ENCODE data around the gene STAT5B.
A peak's percentile ranks its signal among the peaks of the same experiment; 100 is the strongest.
"Not testable (repeated sequence)": the region's sequence is repeated elsewhere in the genome, so short reads cannot be mapped to it uniquely, and the experiment has no call there.

STAT5B gene

DNA sequence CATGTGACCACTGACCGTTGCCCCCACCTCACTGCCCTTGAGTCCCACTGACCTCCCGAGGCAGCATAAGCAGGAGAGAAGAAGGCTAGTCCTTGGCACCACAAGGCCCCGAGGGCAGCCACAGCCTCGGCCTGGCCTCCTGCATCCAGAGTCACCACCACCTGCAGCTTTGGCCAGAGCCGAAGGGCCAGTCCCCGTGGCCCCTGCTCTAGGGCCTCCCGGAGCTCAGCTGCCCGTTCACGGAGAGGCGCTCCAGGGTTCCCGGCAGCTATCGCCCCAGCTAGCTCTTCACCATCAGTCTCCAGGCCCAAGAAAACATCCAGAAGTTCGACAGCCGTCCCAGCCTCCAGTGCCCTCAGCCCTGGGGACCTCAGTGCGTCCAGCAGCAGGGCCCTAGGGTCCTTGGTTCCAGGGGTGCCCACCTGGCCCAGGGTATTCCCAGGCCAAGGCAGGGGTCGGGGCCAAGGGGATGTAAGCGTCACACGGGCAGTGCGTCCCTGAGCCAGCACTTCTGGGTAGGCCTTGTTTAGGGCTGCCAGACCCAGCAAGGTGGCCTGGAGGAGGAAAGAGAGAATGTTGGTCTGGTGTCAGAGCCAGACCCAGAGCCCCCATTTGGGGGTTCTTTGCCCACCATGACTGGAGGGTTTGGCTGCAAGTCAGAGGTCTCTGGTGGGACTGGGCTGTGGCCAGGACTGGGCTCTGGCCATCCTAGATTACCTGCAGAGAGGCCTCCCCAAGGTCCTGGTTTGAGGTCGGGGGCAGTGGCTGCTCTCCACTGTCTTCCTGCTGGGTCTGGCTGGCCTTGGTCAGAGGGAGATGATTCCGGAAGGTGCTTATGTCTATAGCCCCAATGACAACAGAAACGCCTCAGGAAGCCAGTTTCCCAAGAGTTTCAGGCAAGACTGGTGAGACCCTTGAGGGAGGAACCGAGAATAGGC lies 83.7 kb downstream of the STAT5B start:
- DNase-seq, result no peak

DNA sequence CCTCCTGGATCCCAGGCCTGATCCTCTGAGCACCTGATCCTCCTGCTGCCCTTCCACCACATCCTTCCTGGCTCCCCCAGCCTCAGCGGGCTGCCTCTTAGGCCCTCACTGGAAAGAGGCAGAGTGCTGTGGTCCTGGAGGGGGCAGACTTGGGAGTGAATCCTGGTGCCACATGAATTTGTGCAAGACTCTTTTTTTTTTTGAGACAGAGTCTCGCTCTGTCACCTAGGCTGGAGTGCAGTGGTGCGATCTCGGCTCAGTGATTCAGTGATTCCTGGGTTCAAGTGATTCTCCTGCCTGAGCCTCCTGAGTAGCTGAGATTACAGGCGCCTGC lies 84.9 kb downstream of the STAT5B start:
- DNase-seq, result no peak

DNA sequence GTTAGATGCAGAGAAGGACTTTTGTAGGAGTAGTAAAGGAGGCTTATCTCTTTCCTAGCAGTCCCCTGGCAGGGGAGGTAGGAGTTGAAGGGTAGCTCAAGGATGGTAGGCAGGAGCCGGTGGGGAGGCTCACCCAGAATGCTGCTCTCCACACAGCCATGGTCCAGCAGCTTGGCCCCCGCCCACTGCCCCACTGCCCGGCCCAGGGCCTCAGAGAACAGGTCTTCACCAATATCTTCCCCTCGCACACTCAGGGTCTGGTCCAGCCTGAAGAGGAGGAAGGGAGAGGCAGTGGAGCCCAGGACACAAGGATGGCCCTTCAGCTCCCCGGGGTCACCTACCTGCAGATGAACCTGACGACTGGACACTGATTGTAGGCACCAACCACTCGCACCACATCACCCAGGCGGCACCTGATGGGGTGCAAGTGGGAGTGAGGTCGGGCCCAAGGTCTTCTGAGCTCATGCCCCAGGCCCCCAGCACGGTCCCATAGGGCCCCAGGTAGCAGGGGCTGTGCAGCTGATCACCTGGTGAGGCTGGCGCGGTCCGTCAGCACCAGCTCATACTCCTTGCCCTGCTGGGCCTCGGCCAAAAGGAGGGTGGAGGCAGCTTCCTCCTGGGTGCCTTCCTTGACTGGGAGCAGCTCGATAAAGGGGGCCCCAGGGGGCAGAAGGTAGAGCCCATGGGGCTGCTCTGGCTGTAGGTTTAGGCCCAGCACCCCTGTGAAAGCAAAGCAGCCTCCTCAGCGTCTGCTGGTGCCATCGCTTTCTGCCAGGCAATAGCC lies 85.5 kb downstream of the STAT5B start:
- DNase-seq, result no peak

DNA sequence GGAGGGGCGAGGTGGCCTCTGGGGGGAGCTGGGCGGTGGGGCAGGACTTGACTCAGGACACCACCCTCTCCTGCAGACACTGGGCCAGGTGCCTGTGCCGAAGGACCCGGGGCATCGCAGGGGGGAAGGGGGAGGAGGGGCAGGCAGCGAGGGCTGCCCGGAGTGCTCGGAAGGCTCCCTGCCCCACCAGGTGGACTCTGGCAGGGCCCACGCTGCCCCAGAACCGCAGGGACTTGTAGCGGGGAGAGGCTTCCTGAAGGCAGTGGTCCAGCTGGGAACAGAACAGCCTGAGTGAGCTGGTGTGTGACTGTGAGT lies 86.6 kb downstream of the STAT5B start:
- no peak for DNase-seq

DNA sequence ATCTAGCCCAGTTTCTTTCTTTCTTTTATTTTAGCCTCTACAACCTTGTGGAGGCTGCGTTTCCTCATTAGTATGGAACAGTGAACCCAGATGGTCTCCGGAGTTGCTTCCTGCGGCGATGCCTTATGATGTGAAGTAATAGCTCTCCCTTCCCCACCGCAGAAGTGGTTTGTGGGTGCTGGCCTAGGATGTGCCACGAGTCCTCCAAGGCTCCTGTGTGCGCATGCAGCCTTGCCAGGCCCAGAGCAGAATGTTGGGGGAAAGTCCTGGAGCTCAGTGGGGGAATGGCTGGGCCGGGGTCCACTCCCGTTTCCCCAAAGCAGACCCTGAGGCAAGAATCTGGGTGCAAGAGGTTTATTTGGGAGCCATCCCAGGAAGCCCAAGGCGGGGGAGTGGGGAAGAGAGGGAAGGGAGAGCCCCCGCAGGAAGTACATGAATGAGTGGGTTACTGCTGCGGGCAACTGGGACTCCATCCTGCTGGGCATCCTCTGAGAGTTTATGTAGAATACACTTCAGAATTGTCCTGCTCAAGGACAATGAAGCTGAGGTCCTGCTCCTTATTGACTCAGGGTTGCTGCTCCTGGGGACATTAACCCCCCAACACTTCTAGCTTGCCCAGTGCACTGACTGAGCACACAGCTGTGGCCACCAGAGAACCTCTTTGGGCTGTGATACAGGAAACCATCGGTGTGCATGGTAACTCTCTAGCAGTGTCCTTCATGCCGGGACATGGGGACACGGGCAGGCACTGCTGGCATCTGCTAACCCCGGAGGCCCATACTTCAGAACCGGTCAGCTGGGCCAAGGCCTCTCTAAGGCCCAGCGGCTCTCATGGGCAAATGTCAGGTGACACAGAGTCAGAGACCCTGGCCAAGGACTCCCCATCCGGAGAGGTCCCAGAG lies 87.2 kb downstream of the STAT5B start:
- no peak for DNase-seq

DNA sequence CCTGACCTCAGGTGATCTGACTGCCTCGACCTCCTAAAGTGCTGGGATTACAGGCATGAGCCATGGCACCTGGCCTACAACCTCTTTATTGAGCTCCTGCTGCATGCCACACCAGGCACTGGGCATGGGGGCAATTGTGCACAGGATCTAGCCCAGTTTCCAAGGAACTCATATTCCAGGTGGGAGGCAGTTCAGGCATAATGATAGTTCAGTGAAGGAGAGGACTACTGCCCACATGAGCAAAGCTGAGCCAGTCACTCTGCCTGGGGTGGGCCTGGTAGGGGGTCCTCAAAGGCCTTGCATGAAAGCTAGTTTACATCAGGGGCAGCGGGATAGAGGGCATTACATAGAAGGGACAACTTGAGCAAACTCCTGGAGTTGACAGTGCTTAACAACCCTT lies 88.4 kb downstream of the STAT5B start:
- DNase-seq, result no peak

DNA sequence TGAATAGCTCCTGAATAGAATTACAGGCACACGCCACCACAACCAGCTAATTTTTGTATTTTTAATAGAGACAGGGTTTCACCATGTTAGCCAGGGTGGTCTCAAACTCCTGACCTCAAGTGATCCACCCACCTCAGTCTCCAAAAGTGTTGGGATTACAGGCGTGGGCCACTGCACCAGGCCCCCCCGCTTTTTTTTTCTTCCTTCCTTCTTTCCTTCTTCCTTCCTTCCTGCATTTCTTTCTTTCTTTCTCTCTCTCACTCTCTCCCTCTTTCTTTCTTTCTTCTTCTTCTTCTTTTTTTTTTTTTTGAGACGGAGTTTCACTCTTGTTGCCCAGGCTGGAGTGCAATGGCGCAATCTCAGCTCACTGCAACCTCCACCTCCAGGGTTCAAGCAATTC lies 90.0 kb downstream of the STAT5B start:
- not testable (repeated sequence) for DNase-seq

DNA sequence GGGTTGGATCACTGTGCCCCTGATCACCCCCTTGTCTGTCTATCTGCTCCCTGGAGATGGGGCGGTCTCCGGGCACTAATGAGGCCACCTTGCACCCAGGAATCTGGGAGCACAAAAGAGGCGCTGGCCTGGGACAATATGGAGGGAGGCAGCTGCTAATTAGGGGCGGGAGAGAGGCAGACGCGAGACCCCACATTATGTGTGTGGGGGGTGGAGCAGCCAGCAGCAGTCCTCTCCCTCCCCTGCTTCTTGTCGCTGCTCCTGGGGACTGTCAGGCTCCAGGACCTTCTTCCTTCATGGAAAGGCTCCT lies 90.6 kb downstream of the STAT5B start:
- DNase-seq, result no peak

DNA sequence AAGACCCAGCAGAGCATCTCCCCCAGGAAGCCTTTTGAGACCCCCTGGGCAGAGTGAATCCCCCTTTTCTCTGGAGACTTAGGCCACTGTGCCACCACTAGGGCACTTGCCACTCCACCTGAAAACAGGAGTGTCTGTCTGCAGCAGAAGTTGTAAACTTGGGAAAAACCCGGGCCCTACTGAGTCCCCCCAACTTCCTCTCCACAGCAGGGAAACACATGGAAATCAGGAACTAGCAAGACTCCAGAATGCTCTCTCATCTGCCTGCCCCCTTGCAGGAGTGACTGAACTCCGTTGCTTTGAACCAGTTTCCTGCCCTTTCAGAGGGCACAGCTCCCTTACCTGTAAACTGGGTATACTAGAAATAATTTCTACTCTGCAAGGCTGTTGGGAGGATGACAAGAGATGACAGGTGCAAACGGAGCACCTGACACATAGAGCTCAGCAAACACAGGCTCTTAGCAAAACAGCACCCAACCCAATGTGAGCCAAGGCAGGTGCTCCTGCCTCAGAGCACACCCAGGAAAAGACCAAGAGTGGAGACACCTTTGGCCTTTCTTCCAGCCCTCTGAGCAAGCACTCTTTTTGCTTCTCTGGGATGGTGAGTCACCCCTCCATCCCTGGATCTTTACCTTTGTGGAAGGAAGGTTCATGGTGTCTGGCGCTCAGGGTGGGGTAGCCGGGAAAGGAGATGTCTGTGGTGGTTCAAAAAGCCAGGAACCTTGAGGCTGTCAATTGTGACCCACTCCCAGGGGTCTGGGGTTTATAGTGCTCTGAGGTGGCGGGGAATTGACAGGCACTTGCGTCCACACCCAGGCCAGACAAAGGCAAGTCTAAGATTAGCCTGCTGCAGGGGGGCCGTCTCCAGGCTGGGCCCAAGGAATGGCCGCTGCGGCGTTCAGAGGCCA lies 91.2 kb downstream of the STAT5B start, which contains the start of gene HCRT:
TSS of gene HCRT (minus strand) at position 740 of the 908 bp plus-strand sequence. CDS start at position 653, 87 bp downstream.
- DNase-seq, result no peak

DNA sequence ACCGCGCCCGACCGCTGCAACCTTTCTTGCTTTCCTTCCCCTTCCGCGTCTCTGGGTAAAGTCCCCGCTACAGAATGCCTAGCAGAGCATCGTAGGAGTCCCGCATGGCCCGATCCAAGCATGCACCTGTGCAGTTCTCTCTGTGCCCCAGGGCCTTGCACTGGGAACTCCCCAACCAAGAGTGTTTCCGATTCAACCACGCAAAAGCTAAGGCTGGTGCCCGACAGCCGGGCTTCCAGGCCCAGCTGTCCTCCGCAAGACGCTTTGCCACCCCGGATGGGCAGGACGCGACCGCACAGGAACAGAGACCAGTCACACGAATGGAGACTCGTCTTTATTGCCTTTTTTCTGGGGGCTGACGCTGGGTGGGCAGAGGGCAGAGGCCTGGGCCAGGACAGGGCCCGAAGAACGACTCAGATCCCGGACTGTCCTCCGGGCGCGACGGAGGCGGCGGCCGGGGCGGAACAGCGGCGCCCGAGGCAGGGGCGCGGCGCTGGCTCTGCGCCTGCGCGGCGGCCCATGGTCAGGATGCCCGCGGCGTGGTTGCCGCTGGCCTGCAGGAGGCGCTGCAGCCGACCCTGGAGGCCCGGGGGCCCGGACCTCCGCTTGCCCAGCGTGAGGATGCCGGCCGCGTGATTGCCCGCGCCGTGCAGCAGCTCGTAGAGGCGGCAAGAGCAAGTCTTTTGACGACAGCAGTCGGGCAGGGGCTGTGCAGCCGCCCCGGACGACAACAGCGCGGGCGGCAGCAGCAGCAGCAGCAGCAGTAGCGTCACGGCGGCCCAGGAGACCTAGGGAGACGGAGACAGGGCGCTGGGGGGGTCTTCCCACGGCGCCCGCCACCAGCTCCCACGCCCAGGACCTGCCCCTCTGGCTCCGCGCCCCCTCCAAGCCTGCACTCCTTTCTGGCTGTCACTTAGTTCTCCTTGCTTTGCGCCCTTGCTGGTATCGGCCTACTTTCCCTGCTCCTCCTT lies 92.2 kb downstream of the STAT5B start:
- peak; percentile 76 to 84 for DNase-seq

DNA sequence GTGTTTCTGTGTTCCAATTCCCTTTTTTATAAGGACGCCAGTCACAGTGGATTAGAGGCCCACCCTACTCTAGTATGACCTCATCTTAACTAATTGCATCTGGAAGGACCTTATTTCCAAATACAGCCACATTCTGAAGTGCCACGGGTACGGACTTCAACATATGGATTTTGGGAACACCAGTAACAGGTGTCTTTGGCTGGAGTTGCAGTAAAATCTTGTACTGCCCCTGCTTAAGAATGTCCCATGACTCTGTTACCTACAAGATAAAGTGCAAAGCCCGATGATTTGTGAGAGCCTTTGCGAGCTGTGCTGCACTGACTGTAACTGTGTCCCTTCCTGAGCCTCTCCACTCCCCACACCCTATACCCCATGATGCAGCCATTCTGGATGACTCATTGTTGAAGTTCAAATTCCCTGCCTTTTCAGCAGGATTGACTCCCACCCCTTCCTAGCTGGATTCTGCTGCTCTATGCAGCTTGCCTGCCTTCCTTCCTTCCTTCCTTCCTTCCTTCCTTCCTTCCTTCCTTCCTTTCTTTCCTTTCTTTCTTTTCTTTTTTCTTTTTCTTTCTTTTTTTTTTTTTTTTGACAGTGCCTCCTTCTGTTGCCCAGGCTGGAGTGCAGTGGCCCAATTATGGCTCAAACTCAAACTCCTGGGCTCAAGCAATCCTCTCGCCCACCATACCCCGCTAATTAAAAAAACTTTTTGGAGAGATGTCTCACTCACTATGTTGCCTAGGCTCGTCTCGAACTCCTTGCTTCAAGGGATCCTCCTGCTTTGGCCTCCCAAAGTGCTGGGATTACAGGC lies 93.1 kb downstream of the STAT5B start:
- no peak for DNase-seq

DNA sequence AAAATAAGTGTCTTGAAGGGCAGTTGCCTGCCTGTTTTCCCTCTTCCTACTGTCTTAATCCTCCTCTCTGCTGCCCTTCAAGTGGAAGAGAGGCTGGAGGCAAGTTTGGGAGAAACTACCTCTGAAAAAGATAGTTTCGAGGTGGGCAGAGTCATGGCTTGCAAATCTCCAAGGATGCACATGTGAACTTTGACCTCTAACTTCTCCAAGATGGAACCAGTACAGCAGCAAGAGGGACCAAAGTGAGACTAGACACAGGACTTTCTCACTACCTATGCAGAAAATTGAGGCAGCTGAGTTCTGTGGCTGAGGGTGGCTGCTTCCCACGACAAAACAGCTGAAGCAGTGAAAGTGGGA lies 94.4 kb downstream of the STAT5B start:
- no peak for DNase-seq

DNA sequence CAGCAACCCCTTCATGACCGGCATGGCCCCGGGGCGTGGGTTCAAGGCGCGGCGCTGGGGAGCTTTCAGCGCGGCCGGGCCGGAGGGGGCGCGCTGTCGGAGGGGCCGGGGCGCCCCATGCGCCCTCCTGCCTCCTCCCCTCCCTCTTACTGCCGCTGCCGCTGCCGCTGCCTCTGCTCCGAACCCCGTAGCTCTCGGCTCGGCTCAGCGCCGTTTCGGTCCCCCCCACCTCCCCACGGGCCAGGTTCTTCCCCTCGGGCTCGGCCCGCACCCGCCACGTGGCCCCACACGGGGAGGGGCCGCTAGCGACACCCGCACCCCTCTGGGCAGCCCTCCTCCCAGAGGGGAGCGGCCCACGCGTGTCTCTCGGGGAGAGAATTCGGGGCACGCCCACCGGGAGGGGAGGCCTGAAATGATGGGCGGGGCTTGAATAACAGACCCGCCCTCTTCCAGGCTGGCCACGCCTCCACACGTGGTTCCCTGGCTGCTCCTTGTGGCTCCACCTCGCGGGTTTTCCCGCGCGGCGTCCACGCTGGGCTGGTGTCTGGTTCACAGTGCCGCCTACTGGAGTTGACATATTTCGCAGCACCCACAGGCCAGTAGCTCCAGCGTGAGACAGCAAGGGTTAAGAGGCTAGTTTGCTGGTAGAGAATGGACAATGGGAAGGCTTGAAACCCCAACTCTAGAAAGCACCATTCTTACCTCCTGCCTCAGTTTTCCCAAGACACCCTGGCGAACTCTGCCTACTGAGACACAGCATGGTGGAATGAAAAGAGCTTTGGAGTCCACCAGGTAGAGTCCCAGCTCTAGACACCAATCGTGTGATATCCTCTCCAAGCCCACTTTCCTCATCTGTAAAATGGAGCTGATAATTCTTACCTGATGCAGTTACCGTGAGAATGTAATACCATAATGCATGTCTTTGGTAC lies 95.0 kb downstream of the STAT5B start, which contains the start of gene KCNH4:
TSS of gene KCNH4 (minus strand) at position 221 of the 929 bp plus-strand sequence. CDS start at position 24, 197 bp downstream.
- DNase-seq, result peak; percentile 91 to 94

DNA sequence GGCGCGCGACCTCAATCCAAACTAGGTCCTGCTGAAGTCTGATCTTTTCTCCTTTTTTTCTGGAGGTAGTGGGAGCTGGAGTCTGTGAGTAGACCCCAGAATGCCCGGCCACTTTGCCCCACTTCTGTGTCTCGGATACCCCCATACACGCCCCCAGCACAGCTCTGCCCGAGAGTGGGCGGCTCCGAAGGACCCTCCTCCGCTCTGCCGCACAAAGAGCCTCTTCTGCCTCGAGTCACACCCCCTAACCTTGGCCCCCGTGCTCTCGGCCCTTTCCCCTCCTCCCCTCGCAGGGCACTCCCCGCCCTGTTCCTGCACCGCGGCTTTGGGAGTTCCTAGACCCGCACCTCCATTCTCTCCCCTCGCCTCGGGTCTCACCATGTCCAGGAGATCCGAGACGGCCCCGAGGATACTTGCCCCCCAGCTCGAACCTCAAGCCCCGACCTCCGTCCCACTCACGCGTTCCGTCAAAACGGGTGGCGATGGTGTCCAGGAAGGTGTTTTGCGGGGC lies 95.7 kb downstream of the STAT5B start:
- no peak for DNase-seq

DNA sequence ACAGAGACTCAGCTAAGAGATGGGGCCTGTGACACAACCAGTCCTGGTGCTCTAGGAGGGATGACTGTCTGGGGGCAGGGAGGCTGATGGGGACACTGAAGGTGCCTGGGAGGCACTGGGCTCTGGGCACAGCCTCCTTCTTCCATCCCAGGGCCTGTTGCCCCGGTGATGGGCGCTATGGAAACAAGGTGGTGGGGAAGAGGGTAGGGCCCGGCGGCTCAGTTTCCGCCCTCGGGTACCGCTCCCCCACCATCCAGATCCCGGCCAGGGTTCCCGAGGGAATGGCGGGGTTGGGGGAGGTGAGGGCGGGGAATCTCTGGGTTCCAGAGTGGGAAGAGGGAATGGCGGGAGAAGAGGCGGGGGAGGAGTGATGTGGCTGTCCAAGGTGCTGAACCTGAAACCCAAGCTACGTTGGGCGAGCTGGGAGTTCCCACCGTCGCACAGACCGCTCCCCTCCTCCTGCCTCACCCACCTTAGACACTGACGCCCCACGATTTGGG lies 96.2 kb downstream of the STAT5B start:
- no peak for DNase-seq

DNA sequence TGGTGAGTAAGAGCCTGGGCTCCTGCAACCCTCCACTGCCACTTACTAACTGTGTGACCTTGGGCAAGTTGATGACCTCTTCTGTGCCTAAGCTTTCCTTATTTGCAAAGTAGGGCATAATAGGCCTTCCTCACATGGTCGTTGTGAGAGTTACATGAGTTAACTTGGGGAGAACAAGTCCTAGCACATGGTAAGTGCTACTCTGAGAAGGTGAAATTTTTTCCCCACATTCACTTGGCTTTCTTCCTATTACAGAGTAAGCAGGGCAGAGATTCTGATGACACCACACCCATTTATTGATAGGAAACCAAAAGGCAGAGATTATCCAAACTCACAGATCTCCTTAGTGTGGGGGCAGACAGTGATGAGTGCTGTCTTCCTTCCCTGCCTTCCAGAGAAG lies 96.9 kb downstream of the STAT5B start:
- DNase-seq, result no peak

DNA sequence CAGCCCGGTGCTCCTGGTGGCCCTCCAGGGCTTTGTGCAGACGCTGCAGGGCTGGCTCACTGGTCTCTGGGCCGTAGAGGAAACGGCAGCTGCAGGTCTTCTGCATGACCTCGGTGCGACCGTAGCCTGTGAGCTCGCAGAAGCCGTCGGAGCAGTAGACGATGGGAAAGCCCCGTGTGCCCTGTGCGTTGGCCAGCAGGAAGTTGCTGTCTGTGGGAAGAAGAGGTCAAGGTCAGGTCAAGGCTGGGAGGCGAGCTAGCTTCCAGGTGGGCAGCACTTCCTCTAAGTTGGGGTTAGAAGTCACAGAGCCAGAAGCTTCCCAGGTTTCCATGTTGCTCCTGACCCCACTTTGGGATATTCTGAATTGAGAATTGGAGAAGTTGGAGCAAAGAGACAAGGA lies 97.4 kb downstream of the STAT5B start:
- DNase-seq, result peak; percentile 43 to 48

DNA sequence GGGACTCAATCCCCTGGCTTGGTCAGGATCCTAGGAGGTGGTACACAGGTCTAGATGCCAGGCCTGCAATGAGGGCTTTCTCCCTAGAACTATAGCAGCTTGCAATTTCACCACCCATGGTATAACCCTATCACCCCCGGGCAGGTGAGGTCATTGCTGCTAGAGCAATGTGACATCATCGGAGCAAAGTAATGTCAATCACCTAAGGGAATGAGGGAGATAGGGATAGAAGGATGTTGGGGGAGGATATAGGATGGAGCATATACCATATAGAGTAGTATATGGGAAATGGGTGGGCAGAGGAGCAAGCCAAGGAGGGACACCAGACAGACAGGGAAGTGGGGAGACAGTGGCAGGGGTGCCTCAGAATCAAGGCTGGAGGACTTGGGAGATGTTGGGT lies 98.5 kb downstream of the STAT5B start:
- no peak for DNase-seq

Data from CD4-positive, alpha-beta T cell treated with Interferon alpha-2 for 1 hour (primary cell).